Islet of Langerhans (tissue), 1 donor: Measurements from ENCODE around the gene SSR3.
A peak's percentile ranks its signal among the peaks of the same experiment; 100 is the strongest.

ENCODE experiments used
- FAIRE-seq: peaks from one replicate; lab custom pipeline; 2011; peaks lifted over from hg19 to GRCh38; lab: Jason Lieb, UNC

SSR3 gene

GRCh38 chr3:156536524-156537316 is 18.2 kb downstream of the SSR3 start:
- FAIRE-seq: no peak

DNA sequence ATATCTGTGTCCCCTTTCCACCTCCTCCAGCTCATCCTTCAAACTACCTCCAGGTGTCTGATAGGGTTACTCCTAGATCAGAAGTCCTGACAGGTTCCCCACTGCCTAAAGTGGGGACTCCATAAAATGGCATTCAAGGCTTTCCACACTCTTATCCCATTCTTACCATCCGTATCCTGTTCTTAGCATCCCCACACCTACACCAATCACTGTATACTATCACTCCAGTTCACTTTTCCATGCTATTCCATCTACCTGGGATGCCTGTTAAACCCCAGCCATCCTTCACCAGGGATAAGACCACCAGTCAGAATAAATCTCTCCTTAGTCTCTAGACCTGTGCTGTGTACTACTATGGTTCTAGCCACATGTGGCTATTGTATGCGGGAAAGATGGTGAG is 19.1 kb downstream of the SSR3 start:
- no peak for FAIRE-seq

DNA sequence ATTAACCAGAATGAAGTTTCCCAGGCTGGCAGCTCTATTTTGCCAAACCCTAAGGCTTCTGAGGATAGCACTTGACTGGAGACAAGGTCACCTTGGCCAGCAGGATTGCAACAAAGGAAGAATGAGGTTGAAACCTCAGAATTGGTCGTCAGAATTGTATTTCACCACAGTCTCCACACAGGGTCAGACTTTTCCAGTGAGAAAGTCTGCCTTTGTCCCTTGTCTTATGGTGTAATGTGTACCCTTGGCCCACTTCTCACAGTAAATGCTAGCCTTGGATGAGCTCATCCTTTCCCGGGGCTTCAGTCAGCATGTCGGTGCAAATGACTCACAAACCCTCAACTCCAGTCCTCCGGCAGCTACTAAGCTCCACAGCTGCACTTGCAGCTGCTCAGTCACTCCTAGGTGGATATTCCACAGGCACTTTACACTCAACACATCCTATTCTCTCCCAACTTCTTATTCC is 19.7 kb downstream of the SSR3 start:
- FAIRE-seq: no peak

GRCh38 chr3:156533205-156533604 is 21.7 kb downstream of the SSR3 start:
- FAIRE-seq: no peak

GRCh38 chr3:156532730-156533129 is 22.2 kb downstream of the SSR3 start:
- FAIRE-seq: no peak

GRCh38 chr3:156530980-156531379 is 23.9 kb downstream of the SSR3 start:
- FAIRE-seq: no peak

- peak; percentile 13 for FAIRE-seq
Measured at GRCh38 chr3:156527060-156527459, 27.9 kb downstream of the SSR3 start.

GRCh38 chr3:156525808-156526207 is 29.1 kb downstream of the SSR3 start:
- FAIRE-seq: no peak

DNA sequence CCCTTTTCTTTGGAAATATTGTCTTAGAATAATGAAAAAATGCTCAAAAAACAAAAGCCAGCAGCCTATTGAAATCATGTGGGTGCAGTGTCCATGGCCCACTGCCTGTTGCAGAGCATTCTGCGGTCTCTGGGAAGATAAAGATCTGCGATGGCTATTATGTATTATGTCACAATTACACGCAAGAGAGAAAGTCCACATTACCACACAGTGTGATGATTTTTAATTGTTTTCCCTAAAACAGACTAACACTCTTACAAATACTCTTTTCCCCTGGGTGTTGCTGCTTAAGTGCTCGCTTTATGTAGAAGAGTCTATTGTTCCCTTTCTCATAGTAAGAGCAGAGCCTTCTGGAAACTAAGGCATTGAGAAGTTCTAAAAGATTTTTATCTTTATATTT is 32.2 kb downstream of the SSR3 start:
- FAIRE-seq: no peak

DNA sequence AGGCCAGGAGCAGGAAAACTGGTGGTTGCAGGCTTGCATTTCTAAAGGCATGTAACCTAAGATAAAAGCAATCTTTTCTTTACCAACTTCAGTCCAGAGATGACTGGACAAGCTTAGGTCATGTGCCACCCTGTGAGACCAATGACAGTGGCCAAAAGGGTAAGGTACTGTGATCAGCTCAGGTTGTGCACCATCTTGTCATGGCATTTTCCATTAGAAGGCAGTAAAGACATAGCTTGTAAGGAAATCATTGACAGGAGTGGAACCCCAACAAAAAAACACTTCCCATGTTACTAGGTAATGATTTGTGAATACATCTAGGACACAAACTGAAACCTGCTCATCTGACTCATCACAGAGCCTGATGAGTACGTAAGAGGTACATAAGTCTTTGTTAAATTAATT is 35.2 kb downstream of the SSR3 start:
- FAIRE-seq: no peak

GRCh38 chr3:156518726-156519125 is 36.2 kb downstream of the SSR3 start:
- FAIRE-seq: no peak

- no peak for FAIRE-seq
Measured at GRCh38 chr3:156516961-156517360, 38.0 kb downstream of the SSR3 start.

GRCh38 chr3:156516284-156516683 is 38.6 kb downstream of the SSR3 start:
- FAIRE-seq: no peak

GRCh38 chr3:156513619-156514018 is 41.3 kb downstream of the SSR3 start:
- peak; percentile 75 for FAIRE-seq

DNA sequence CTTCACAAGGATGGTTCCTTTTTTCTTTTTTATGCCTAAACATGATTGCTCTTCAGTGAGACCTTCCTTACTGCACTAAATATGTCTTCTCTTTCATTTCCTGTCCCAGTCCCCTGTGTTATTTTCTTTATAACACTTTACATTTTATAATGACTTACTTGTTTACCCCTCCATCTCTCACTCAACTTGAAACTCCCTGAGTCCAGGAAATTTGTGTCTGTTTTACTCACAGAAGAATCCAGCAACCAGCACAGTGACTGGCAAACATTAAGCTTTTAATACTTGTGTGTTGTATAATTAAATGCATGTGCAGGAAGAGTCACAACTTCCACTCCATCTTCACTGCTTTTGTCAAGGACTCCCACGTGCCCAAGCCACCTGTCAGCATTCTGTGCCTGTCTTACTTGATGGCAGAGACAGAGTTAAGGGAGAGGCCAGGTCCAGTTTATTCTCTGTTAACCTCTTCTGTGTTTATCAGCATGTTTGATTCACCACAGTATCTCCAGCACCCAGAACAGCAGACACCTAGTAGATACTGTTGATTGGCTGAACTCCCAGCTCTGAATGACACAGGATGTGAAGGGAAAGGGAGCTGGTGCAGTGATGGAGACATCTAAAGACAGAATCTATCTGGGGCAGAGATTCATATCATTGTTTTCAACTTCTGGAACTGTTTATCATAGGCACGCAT is 42.8 kb downstream of the SSR3 start:
- no peak for FAIRE-seq

GRCh38 chr3:156509189-156510174 is 45.4 kb downstream of the SSR3 start:
- peak; percentile 100 for FAIRE-seq

GRCh38 chr3:156507285-156507684 is 47.6 kb downstream of the SSR3 start:
- no peak for FAIRE-seq

DNA sequence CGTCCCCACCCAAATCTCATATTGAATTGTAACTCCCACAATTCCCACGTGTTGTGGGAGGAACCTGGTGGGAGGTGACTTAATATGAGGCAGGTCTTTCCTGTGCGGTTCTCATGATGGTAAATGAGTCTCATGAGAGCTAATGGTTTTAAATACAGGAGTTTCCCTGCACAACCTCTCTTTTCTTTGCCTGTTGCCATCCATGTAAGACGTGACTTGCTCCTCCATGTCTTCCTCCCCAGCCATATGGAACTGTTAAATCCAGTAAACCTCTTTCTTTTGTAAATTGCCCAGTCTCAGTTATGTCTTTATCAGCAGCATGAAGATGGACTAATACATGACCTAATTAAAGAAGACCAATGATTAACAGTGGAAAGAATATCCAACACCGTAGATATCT is 56.6 kb downstream of the SSR3 start:
- no peak for FAIRE-seq

- FAIRE-seq: peak; percentile 21
Measured at GRCh38 chr3:156497326-156497725, 57.6 kb downstream of the SSR3 start.

- no peak for FAIRE-seq
Measured at GRCh38 chr3:156495816-156496215, 59.1 kb downstream of the SSR3 start.

GRCh38 chr3:156493887-156494286 is 61.0 kb downstream of the SSR3 start:
- FAIRE-seq: no peak

GRCh38 chr3:156492801-156493261 is 62.1 kb downstream of the SSR3 start:
- FAIRE-seq: no peak
